Activated CD4-positive, alpha-beta T cell treated with anti-CD3 and anti-CD28 coated beads, Interleukin-2, amount 50 U/mL, for 24 hours (primary cell): ENCODE data around the gene IGFL4.
A peak's percentile ranks its signal among the peaks of the same experiment; 100 is the strongest.

Experiments
- DNase-seq, 2 donors: peaks; one replicate each; pipeline ENCODE4 v3.0.0-alpha.2; 2020; ENCODE audit warnings: low read depth in 1 of 2, low spot score in 1 of 2

The IGFL4 gene

DNA sequence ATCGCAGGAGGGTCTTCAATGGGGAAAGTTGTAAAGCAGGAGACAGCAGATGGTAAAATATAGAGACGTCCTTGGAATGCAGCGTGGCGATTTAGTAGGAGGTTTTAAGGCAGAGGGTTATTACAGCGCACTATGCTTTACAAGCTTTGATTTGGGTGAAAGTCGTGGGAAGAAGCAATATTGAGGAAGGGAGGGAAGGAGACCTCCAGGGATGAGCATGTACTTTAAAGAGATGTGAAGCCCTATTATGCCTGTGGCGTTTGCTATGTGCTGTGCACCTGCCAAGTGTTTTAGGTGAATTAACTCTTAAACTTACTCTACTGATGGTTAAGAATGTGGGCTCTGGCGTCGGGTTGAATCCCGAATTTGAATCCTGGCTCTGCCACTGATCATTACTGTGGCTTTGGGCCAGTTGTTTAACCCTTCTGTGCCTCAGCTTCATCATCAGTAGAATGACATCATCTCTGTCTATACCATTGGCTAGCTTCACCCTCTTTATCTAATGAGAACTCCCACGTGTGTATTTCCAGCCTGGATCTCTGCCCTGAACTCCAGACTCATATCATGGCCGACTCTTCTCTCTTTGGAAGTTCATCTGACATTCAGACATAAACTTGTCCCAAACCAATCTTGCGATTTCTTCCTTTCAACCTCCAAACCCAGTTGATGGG is 45.0 kb downstream of the IGFL4 start:
- DNase-seq = no peak

- peak; percentile 91 to 97 for DNase-seq
Observed at GRCh38 chr19:45994998-45995714, 45.6 kb downstream of the IGFL4 start, which contains the start of gene CCDC61. CCDC61 (plus strand) TSS chr19:45995467; CDS start chr19:46003019, 7,552 bp downstream.

- DNase-seq = no peak
Observed at GRCh38 chr19:45994456-45994997, 46.3 kb downstream of the IGFL4 start.

DNA sequence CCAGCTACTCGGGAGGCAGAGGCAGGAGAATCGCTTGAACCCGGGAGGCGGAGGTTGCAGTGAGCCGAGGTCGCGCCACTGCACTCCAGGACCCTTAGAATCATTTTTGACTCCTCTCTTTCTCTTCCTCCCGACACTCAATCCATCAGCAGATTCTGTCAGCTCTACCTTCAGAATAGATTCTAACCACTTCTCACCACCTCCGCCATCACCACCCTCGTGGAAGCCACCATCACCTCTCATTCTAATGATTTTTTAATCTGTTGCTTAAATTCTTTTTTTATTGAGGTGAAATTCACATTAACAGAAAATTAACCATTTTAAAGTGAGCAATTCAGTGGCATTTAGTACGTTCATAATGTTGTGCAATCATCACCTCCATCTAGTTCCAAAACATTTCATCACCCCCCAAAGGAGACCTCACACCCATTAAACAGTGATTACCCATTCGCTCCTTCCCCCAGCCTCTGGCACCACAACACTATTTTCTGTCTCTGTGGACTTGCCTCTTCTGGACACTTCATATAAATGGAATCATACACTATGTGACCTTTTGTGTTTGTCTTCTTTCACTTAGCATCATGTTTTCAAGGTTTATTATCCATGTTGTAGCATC is 50.6 kb downstream of the IGFL4 start:
- DNase-seq = no peak
